NCI-H2171 (cell line): ENCODE data around the gene PPP1R1C.

ENCODE experiments used
- DNase-seq: peaks from one replicate; lab custom pipeline; 2025; lab: John Stamatoyannopoulos, UW

The PPP1R1C gene

GRCh38 chr2:182113334-182113733 lies 127.7 kb downstream of the PPP1R1C start:
- no peak for DNase-seq

GRCh38 chr2:182115258-182115657 lies 129.6 kb downstream of the PPP1R1C start:
- DNase-seq, result no peak

- no peak for DNase-seq
These were observed 131.1 kb downstream of the PPP1R1C start for GRCh38 chr2:182116774-182117173.

- DNase-seq, result no peak
These were observed 131.5 kb downstream of the PPP1R1C start for GRCh38 chr2:182117196-182117595.

GRCh38 chr2:182128821-182129707 lies 143.4 kb downstream of the PPP1R1C start:
- DNase-seq, result no peak

- no peak for DNase-seq
These were observed 147.0 kb downstream of the PPP1R1C start for GRCh38 chr2:182132605-182133004.

- DNase-seq, result no peak
These were observed 147.7 kb downstream of the PPP1R1C start for GRCh38 chr2:182133195-182133891.

GRCh38 chr2:182134201-182134600 lies 148.5 kb downstream of the PPP1R1C start:
- DNase-seq, result no peak

- no peak for DNase-seq
These were observed 156.4 kb downstream of the PPP1R1C start for GRCh38 chr2:182142062-182142461.

GRCh38 chr2:182144041-182144775 lies 158.6 kb downstream of the PPP1R1C start:
- DNase-seq, result no peak

- no peak for DNase-seq
These were observed 159.1 kb downstream of the PPP1R1C start for GRCh38 chr2:182144776-182145165.

- no peak for DNase-seq
These were observed 162.7 kb downstream of the PPP1R1C start for GRCh38 chr2:182148344-182148743.

- DNase-seq, result no peak
These were observed 178.2 kb downstream of the PPP1R1C start for GRCh38 chr2:182163878-182164277.

GRCh38 chr2:182164686-182165085 lies 179.0 kb downstream of the PPP1R1C start:
- no peak for DNase-seq

- no peak for DNase-seq
These were observed 179.5 kb downstream of the PPP1R1C start for GRCh38 chr2:182165202-182165601.

- DNase-seq, result no peak
These were observed 180.8 kb downstream of the PPP1R1C start for GRCh38 chr2:182166406-182166805.

GRCh38 chr2:182166841-182167240 lies 181.2 kb downstream of the PPP1R1C start:
- no peak for DNase-seq
